Non-pigmented ciliary epithelial cell (primary cell): ENCODE results near the gene OR13J1.
A peak's percentile ranks its signal among the peaks of the same experiment; 100 is the strongest.
"Not testable (repeated sequence)": the region's sequence is repeated elsewhere in the genome, so short reads cannot be mapped to it uniquely, and the experiment has no call there.

ENCODE experiments used
- DNase-seq: peaks from one replicate; pipeline ENCODE4 v3.0.0-alpha.2; 2010; ENCODE audit warnings: low read depth

Gene OR13J1

DNA sequence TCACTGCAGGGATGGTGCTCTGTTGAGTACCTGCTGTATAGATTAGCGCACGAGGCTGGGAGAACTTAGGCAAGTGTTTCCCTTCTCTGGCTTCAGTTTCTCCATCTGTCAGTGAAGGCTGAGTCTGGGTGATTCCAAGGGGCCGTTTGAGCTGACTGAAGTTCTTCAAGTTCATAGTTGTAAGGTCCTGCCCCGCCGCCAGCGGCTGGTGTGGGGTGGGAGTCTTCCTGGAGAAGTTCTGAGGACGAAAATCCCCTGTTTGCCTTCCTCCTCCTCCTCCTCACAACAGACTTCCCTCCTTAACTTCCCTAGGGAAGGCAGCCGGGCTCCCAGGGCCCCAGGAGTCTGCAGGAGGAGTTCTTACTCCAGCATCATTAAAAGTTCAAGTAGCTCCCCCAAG is 34.1 kb upstream of the OR13J1 start:
- DNase-seq: no peak

DNA sequence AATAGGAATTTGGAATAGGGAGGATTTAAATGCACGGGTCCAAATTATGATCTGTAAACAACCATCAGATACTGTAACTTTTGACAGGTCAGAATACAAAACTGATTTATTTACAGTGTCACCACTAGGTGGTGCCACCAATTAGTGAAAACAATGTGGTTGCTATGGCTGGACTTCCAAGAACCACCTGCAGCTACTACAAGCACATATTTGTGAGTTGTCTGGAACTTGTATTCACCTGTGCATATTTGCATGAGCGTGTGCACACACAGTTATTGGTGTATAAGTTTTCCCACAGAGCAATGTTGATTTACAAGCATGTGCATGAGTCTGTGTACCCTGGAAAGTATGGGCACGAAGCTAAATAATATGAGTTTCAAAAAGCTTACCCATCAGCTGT is 32.8 kb upstream of the OR13J1 start:
- no peak for DNase-seq

DNA sequence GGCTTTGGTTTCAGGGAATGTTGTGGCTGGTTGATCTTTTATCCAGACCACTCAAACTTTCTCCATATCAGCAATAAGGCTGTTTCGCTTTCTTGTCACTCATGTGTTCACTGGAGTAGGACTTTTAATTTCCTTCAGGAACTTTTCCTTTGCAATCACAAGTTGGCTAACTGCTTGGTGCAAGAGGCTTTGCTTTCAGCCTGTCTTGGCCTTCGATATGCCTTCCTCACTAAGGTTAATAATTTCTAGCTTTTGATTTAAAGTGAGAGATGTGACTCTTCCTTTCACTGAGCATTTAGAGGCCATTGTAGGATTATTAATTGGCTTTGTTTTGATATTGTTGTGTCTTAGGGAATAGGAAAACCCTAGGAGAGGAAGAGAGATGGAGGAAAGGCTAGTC is 28.8 kb upstream of the OR13J1 start:
- DNase-seq: no peak

DNA sequence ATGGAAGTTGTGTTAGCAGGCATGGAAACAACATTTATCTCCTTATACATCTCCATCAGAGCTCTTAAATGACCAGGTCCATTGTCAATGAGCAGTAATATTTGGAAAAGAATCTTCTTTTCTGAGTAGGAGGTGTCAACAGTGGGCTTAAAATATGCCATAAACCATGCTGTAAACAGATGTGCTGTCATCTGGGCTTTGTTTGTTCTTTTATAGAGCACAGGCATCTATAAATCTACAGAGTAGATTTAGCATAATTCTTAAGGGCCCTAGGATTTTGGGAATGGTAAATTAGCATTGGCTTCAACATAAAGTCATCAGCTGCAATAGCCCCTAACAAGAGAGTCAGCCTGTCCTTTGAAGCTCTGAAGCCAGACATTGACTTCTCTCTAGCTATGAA is 28.1 kb upstream of the OR13J1 start:
- DNase-seq: no peak

DNA sequence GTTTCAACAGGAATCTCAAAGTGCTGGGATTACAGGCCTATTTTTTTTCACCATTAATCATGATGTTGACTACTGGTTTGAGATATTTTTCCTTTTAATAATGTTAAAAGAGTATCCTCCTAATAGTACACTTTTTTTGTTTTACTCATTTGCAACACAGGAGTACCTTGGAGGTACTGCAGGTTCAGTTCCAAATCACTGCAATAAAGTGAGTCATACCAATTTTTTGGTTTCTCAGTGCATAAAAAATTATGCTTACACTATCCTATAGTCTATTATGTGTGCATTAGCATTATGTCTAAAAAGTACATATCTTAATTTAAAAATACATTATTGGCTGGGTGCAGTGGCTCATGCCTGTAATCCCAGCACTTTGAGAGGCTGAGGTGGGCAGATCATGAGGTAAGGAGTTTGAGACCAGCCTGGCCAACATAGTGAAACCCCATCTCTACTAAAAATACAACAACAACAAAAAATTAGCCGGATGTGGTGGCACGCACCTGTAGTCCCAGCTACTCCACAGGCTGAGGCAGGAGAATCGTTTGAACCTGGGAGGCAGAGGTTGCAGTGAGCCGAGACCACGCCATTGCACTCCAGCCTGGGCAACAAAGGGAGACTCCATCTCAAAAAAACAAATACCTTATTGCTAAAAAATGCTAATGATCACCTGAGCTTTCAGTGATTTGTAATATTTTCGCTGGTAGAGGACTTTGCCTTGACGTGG is 27.3 kb upstream of the OR13J1 start:
- DNase-seq: not testable (repeated sequence)

DNA sequence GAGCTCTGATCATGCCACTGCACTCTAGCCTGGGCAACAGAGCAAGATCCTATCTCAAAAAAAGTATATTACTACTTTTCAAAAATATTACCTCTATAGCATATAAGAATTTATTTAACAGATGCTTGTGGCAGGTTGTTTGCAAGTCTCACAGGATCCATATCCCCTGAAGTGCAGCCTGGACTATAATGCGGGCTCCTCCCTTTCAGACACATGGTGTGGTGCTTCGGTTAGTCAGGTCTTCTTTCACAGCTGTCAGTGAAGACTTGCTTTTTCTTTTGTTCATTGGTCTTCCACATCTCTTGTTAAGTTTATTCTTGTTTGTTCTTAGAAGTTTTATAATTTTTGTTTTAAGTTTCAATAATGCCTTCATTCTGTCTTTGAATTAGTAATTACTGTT is 26.4 kb upstream of the OR13J1 start:
- DNase-seq: no peak

DNA sequence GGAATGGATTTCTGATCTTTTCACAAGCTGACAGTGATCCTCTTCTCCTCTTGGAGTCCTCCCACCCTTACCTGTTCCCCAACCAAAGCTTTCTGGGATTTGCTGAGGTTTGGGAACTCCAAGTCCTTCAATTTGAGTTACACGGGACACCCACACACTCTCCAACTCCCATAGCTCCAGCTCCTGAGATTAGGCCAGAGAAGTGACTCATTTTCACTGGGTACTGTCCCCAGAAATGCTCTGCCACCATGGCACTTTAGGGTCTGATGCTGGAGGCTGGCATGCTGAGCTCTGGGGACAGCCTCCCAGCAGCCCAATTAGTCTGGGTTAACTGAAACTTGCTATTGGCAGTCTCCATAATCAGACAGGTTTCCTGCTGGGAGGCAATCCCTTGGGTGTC is 21.9 kb upstream of the OR13J1 start:
- no peak for DNase-seq

DNA sequence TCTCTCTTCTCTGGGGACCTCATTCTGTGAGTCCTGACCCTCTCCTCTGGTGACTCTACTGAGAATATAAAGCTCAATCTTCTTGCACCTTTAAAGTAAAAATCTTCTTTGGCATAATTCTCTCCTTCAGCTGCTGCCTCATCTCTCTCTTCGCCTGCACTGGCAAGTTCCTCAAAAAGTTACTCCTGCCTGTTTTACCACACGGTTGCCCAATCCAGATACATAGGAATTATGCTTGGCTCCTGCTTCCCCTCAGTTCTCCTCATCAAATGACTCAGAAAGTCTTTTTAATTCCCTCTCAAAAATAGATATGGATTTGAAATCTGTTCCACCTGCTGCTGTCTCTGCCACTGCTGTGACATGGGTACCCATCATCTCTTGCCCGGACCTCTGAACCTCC is 21.4 kb upstream of the OR13J1 start:
- no peak for DNase-seq

DNA sequence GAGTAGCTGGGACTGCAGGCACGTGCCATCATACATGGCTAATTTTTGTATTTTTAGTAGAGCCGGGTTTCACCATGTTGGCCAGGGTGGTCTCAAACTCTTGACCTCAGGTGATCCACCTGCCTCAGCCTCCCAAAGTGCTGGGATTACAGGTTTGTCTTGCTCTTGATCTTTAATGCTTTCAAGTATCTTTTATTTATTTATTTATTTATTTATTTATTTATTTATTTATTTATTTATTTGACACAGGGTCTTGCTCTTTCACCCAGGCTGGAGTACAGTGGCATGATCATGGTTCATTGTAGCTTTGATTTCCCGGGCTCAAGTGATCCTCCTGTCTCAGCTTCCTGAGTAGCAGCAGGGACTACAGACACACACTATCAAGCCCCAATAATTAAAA is 14.7 kb upstream of the OR13J1 start:
- DNase-seq: not testable (repeated sequence)

DNA sequence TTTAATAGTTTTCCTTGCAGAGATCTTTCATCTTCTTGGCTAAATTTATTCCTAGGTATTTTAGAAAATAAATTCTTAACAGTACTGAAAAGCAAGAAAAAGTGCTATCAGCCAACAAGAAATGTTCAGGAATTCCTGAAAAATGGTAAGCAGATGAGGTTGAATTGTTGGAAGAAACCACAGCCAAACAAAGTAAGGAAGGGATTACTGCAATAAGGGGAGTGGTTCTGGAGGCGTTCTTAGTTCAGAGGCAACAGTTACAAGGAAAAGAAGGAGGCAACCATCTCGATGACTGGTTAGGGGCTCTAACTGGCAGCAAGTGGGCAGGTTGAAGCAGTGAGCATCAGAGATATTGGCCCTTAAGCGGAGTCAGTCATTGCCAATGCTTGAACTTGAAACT is 12.8 kb upstream of the OR13J1 start:
- no peak for DNase-seq

DNA sequence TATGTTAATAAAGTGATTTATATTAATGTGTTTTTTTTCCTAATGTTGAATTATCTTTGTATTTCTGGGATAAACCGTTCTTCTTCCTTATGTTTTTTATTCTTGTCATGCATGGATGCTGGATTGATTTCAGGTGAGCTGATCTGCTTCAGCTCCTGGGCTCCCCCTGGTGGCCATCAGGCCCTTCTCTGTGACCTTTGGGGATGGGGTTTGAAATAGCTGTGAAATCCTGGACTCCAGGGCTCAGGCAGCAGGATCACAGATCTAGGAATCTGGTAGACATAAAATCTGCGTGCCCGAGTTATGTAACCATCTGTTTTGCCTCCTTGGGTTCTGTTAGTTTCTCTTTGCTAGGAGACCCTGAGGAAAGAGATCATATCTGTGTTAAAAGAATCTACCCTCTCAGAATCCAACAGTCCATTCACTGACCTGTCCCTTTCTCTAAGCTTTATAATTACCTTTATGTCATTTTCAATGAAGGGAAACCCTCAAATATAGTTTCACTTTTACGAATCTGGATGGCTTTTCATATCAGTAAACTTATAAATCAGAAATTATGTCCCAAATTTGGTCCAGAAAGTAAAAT is 12.2 kb upstream of the OR13J1 start:
- DNase-seq: peak; percentile 19

DNA sequence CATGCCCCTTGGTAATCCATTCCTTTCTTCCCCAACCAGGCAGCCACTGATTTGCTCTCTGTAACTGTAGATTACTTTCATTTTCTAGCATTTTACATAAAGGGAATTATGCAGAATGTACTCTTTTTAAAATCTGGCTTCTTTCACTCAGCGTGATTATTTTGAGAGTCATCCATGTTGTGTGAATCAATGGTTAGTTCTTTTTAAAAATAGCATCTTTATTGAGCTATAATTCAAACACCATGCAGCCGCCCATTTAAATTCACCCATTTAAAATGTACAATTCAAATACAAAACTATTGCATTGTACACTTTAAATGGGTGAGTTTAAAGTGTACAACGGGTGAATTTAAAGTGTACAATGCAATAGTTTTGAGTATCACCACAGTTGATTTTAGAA is 2.3 kb upstream of the OR13J1 start:
- DNase-seq: no peak

DNA sequence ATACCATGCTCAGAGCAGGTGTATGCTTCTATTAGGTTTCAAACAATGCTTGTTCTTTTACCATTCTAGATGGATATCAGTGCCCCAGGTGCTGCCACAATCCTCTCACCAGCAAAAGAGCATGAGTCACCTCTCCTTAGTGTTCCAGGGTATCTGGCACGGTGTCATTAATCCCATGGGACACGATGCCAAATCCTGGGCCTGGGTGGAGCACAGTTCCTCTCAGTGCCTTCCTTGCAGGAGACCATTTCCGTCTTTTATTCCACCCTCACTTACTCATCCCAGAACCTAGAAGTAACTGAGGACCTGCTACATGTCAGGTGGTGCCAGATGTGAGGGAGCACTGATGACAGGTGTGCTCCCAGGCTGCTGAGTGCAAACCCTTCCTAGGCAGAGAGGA is 1.3 kb upstream of the OR13J1 start:
- DNase-seq: no peak

DNA sequence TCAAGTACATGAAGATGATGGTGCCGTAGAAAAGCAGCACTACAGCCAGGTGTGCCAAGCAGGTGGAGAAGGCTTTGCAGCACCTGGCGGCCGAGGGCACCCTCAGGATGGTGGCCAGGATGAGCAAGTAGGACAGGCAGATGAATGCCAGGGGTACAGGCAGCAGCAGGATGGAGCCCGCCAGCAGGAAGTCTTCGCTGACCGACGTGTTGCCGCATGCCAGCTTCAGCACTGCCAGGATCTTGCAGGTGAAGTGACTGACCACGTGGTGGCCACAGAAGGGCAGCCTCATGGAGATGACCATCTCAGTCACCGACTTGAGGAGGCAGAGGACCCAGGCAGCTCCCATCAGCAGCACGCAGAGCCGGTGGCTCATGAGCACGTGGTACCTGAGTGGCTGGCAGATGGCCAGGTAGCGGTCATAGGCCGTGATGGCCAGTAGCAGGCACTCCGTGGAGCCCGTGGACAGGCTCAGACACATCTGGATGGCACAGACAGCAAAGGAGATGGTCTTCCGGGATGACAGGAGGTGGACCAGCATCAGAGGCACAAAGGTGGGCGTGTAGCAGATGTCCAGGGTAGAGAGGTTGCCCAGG is 482 bp downstream of the OR13J1 start:
- no peak for DNase-seq

DNA sequence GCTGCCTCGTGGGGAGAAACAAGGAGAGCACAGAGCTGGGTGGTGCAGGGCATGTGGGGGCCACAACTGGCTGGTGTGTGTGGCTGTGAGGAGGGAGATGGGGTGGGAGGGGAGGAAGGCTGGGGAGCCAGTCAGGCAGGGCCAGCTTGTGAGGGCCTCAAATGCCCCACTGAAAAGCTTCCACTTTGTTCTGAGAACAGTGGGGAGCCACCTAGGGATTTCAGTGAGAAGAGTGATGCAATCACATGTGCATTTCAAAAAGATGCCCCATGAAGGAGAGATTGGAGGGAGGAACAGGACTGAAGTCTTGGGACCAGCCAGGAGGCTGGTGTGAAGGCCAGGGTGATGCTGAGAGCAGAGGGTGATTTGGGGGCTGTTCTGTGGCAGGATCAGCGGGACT is 1.3 kb downstream of the OR13J1 start:
- DNase-seq: no peak

DNA sequence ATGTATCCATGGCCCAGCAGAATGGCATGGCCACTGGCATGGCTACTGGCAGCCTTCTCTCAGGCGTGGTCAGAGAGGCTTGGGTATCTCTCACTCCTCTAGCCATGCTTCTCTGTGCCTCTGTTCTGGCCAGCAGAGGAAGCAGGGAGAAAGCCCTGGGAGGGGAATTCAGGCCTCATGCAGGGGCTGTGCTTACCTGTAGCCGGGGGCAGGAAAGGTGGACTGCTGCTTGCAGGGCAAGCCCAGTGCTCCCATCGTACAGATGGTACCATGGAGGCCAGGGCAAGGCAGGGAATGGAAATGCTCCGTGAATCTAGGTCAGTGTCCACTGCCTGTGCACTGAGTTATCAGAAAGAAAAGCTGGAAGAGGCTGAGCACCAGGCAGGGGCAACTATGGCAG is 2.7 kb downstream of the OR13J1 start:
- no peak for DNase-seq

DNA sequence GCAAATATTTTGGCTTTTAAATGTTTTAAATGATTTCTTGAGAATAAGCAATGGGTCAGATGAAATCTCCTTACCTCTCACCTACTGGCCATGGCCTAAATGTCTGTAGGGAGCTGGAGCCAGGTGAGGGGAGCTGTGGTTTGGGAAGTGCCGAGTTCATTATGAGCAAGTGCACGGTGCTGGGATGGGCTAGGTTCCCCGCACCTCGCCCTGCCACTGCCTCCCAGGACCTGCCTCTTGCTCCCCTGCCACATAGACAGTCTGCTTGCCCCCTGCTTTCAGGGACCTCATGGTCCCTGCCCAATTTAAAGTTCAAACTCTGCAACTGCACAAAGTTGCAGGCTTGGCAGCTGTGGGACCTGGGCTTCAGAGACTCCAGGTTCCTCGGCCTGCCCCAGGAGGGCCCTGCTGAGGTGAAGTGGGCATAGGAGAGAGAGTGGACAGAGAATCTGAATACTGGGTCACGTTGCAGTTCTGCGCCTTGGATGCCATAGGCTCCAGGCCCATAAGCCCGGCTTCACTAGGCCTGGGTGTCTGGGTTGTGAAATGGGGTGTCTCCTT is 5.4 kb downstream of the OR13J1 start:
- no peak for DNase-seq

DNA sequence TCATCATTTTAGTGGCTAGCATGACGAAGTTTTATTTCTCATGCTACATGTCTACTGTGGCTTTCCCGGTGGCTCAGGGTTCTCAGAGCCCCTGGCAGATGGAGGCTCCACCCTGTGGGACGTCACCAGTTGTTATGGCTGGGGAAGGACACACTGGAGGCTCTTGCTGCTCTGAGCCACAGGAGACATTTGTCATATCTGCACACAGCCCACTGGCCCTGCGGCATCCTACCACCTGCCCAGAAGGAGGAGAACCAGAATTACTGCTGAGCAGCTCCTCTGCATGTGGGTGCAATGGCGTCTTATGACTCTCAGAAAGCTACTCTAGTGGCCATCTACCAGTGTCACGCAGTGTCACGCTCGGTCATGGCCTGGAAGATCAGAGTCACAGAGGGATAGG is 6.6 kb downstream of the OR13J1 start:
- DNase-seq: no peak

DNA sequence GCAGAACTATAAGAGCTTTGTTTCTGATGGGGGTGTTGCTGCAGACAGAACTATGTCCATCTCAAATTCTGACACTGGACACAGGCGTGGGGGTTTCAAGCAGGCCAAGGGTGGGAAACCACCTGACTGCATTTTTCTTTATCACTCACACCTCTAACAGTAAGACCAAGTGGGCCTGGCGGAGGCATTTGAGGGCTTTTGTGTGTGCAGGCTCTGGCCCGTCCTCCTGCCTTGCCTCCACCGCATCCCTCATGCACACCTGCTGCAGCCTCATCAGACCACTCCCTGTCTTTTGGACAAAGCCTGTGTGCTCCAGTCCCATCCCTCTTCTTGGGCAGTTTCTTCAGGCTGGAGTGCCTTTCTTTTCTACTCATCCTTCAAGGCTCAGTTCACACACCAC is 7.9 kb downstream of the OR13J1 start:
- DNase-seq: no peak

DNA sequence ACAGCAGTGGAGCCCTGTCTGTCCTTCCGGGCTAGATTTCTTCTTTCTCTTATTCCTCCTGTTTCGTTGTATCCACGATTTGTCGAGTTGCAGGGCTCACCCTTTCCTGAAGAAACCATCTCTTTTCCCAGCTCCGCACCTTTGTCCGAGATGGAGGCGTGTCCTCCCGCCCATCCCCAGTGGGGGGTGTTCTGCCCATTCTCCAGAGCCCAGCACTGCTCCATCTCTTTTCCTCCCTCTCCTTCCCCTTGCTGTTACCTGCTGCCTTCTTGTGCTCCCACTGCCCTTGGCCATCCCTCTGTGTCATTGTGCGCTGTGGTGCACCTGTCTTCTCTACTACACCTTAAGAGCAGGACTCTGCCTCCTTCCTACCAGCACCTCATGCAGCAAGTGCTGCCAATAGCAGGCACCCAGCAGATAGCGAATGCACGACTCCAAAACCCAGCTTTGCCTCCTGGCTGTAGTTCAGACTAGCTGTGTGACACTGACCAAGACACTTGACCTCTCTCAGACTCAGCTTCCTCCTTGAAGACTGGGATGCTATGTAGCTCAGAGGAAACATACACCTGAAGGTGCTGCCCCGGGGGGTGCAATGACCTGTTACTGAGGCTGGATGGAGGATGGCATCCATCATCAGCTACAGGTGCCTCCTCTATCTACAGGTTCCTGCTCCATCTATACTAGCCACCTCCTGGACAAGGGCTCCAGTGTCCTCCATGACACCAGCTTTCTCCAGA is 8.9 kb downstream of the OR13J1 start:
- DNase-seq: no peak

DNA sequence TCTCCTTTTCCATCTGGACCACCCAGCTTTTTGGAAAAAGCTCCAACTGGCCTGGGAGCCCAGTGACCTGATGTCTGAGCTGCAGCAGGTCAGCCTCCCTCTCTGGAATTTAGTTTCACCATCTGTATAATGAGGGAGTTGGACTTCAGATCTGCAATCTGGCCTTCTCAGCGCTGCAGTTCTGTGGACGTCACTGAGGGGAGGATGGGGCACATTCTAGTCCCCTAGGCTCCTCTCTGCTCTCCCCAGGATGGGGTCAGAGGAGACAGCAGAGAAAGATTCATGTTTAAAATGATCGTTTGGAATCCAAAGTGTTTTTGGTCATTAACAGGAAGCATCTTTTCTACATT is 10.2 kb downstream of the OR13J1 start:
- no peak for DNase-seq

DNA sequence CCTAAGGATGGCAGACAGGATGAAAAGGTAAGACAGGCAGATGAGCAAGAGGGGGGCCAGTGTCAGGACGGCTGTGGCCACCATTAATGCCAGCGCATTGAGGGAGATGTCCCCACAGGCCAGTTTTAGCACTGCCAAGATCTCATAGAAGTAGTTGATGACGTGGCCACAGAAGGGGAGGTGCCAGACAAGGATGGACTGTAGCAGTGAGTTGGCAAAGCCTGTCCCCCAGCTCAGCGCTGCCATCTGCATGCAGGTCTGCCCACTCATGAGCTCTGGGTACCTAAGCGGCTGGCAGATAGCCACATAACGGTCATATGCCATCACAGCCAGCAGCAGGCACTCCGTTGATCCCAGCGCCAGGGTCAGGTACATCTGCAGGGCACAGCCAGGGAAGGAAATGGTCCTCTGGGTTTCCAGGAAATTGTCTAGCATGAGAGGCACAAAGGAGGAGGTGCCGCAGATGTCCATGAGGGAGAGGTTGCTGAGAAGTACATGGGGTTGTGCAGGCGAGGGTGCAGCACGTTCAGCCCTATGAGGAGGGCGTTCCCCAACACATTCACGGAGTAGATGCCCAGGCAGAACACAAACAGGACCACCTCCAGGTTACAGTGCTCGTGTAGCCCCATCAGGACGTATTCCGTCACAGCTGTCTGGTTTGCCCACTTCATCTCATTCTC is 10.8 kb downstream of the OR13J1 start:
- no peak for DNase-seq
